Renal pelvis (tissue), 12 donors: ENCODE measurements around the gene ZNF318. TPM values are rescaled to one million over a fixed set of nuclear protein-coding genes. Genes with fewer than 3 reads are reported as not detected.
"Not testable (repeated sequence)": the region's sequence is repeated elsewhere in the genome, so short reads cannot be mapped to it uniquely, and the experiment has no call there.

Source experiments
- DNase-seq: peaks from one replicate; pipeline ENCODE4 v3.0.0-alpha.2; 2013
- long read RNA-seq, 16 experiments: transcript quantifications; one replicate each; lab custom pipeline, GENCODE V29; 2026
- polyA plus RNA-seq, 3 donors: library from polyadenylated mRNA; unstranded; fragments of 120-200 nt; gene quantifications; one replicate each; pipeline ENCODE4 v1.2.1, GENCODE V29; 2013; ENCODE audit not compliant: insufficient read length in 3 of 3

The ZNF318 gene
- 10 to 100 TPM; 25.9 to 38.8 (median 32.9) TPM for polyA plus RNA-seq
- long read RNA-seq, donor 1, full-length matches to known transcripts = 2 of 2 reads
- long read RNA-seq, donor 1, partial matches to known transcripts = 0 of 2 reads
- long read RNA-seq, donor 1, other reads (novel, unspliced or antisense) = 0 of 2 reads
- long read RNA-seq, donor 2, full-length matches to known transcripts = 1 of 1 reads
- long read RNA-seq, donor 2, partial matches to known transcripts = 0 of 1 reads
- long read RNA-seq, donor 2, other reads (novel, unspliced or antisense) = 0 of 1 reads
- long read RNA-seq, donor 3 = 0 reads
- long read RNA-seq, donor 4 = 0 reads
- long read RNA-seq, donor 5 = 0 reads
- long read RNA-seq, donor 6, full-length matches to known transcripts = 5 of 25 reads
- long read RNA-seq, donor 6, partial matches to known transcripts = 20 of 25 reads
- long read RNA-seq, donor 6, other reads (novel, unspliced or antisense) = 0 of 25 reads
- long read RNA-seq, donor 7 = 0 reads
- long read RNA-seq, donor 8 = 0 reads
- long read RNA-seq, donor 9, full-length matches to known transcripts = 1 of 1 reads
- long read RNA-seq, donor 9, partial matches to known transcripts = 0 of 1 reads
- long read RNA-seq, donor 9, other reads (novel, unspliced or antisense) = 0 of 1 reads
- long read RNA-seq, donor 10 = 0 reads
- long read RNA-seq, donor 11, full-length matches to known transcripts = 2 of 2 reads
- long read RNA-seq, donor 11, partial matches to known transcripts = 0 of 2 reads
- long read RNA-seq, donor 11, other reads (novel, unspliced or antisense) = 0 of 2 reads
- long read RNA-seq, donor 12, full-length matches to known transcripts = 1 of 11 reads
- long read RNA-seq, donor 12, partial matches to known transcripts = 10 of 11 reads
- long read RNA-seq, donor 12, other reads (novel, unspliced or antisense) = 0 of 11 reads
- long read RNA-seq, donor 13, full-length matches to known transcripts = 2 of 2 reads
- long read RNA-seq, donor 13, partial matches to known transcripts = 0 of 2 reads
- long read RNA-seq, donor 13, other reads (novel, unspliced or antisense) = 0 of 2 reads
- long read RNA-seq, donor 14, partial matches to known transcripts = 13 of 13 reads
- long read RNA-seq, donor 14, other reads (novel, unspliced or antisense) = 0 of 13 reads
- long read RNA-seq, donor 15, full-length matches to known transcripts = 4 of 4 reads
- long read RNA-seq, donor 15, partial matches to known transcripts = 0 of 4 reads
- long read RNA-seq, donor 15, other reads (novel, unspliced or antisense) = 0 of 4 reads
- long read RNA-seq, donor 16, full-length matches to known transcripts = 1 of 1 reads
- long read RNA-seq, donor 16, partial matches to known transcripts = 0 of 1 reads
- long read RNA-seq, donor 16, other reads (novel, unspliced or antisense) = 0 of 1 reads

GRCh38 chr6:43369174-43370002 is at the start of gene ZNF318:
TSS of gene ZNF318 (minus strand) at chr6:43369647. CDS start at chr6:43369365, 282 bp downstream.
- DNase-seq = peak; percentile 98

- no peak for DNase-seq
Measured at GRCh38 chr6:43416935-43417334, 47.5 kb upstream of the ZNF318 start.

GRCh38 chr6:43415275-43415674 is 45.8 kb upstream of the ZNF318 start:
- DNase-seq = not testable (repeated sequence)

- no peak for DNase-seq
Measured at GRCh38 chr6:43413002-43413401, 43.6 kb upstream of the ZNF318 start.

- DNase-seq = no peak
Measured at GRCh38 chr6:43412541-43412940, 43.1 kb upstream of the ZNF318 start.

GRCh38 chr6:43410776-43411175 is 41.3 kb upstream of the ZNF318 start:
- DNase-seq = not testable (repeated sequence)

GRCh38 chr6:43408259-43408658 is 38.8 kb upstream of the ZNF318 start:
- DNase-seq = no peak

- DNase-seq = no peak
Measured at GRCh38 chr6:43407296-43407695, 37.8 kb upstream of the ZNF318 start.

- DNase-seq = no peak
Measured at GRCh38 chr6:43405354-43405753, 35.9 kb upstream of the ZNF318 start.

- no peak for DNase-seq
Measured at GRCh38 chr6:43402820-43403219, 33.4 kb upstream of the ZNF318 start.

GRCh38 chr6:43401730-43402129 is 32.3 kb upstream of the ZNF318 start:
- DNase-seq = no peak

GRCh38 chr6:43399932-43400487 is 30.6 kb upstream of the ZNF318 start:
- no peak for DNase-seq

GRCh38 chr6:43396408-43397149 is 27.1 kb upstream of the ZNF318 start:
- no peak for DNase-seq

GRCh38 chr6:43395776-43396175 is 26.3 kb upstream of the ZNF318 start:
- no peak for DNase-seq

GRCh38 chr6:43394982-43395381 is 25.5 kb upstream of the ZNF318 start:
- no peak for DNase-seq

- no peak for DNase-seq
Measured at GRCh38 chr6:43393602-43394001, 24.2 kb upstream of the ZNF318 start.

- not testable (repeated sequence) for DNase-seq
Measured at GRCh38 chr6:43393133-43393532, 23.7 kb upstream of the ZNF318 start.

GRCh38 chr6:43391440-43392031 is 22.1 kb upstream of the ZNF318 start:
- DNase-seq = no peak
